ENCODE measurements around the gene GRAMD1A. TPM values are rescaled to one million over a fixed set of nuclear protein-coding genes. Genes with fewer than 3 reads are reported as not detected.
A peak's percentile ranks its signal among the peaks of the same experiment; 100 is the strongest.

The GRAMD1A gene
- total and polyA plus RNA-seq, 2 of the 8 experiments (the other 6 are each of a cell fraction or from before 2014, with no cell fraction given) = 113 to 154 TPM

- H3K4me3 ChIP-seq (ENCODE audit: extremely low read depth in 1 of 4, insufficient read depth in 2 of 4, low read depth in 3 of 4, low read length in 4 of 4) = no peak overlapping the region
- peak overlapping the region; percentile 60; the same call in 1 of the 2 replicates for H3K18ac ChIP-seq (ENCODE audit: extremely low read depth, low read length)
- no peak for DNase-seq (ENCODE audit: low read depth in 1 of 2, low spot score in 2 of 2)
- no peaks in the 10 kb centered on the region; a peak in 1 of 8 replicates for H3K36me3 ChIP-seq (ENCODE audit: control insufficient read depth in 2 of 4, insufficient read depth in 4 of 4, low read length in 3 of 4)
- ChIA-PET POLR2A (ENCODE audit: partially characterized antibody) (interaction anchor here (0.7 to 22.5 kb wide), 4 partner anchors 10 to 158 kb away, joined by 3 to 366 read pairs (median 3); partner anchors contain the start of gene SCN1B), CTCF (ENCODE audit: partially characterized antibody) (interaction anchor here (0.6 to 1.5 kb wide), 3 partner anchors 16 to 253 kb away, joined by 3 to 7 read pairs (median 3); no protein-coding TSS in a partner anchor)
- peaks cover 11 to 16% of the 10 kb centered on the region in 2 experiments for H3K79me2 ChIP-seq (ENCODE audit: control insufficient read depth in 1 of 2, insufficient read depth in 2 of 2, low read length in 2 of 2)
- no peak overlapping the region for H2AFZ ChIP-seq (ENCODE audit: low read length)
- H2BK120ac ChIP-seq (replicated peaks; ENCODE audit: low read depth, low read length) = peak overlapping the region; percentile 1
- no peaks in the 10 kb centered on the region for H3K27me3 ChIP-seq (replicated peaks in 1 of 4; ENCODE audit: control insufficient read depth in 3 of 4, extremely low read depth in 1 of 4, insufficient read depth in 3 of 4, low read length in 3 of 4)
- peaks cover 4 to 8% of the 10 kb centered on the region in 2 experiments for H4K20me1 ChIP-seq (replicated peaks in 1 of 2; ENCODE audit: control insufficient read depth in 1 of 2, insufficient read depth in 2 of 2, low read length in 2 of 2)
- no peak overlapping the region for H3K27ac ChIP-seq (ENCODE audit: low read depth, low read length)
- peaks cover 3 to 15% (median 11%) of the 10 kb centered on the region in 4 experiments for H3K4me1 ChIP-seq (replicated peaks in 1 of 4; ENCODE audit: control insufficient read depth in 3 of 4, insufficient read depth in 4 of 4, low read length in 3 of 4)
- peak overlapping the region; percentile 54 for H3K4ac ChIP-seq (replicated peaks; ENCODE audit: insufficient read length, low read depth, low read length)
- H3K9me3 ChIP-seq (ENCODE audit: insufficient read depth in 2 of 2, low read depth in 1 of 2, low read length in 1 of 2) = no peaks in the 10 kb centered on the region
- 64% methylated on average over 7 of the region's 8 CpGs; no CpG with 5 or more reads in 1 of the 2 experiments for WGBS, 2 experiments (ENCODE audit: extremely low coverage in 1 of 2, insufficient coverage in 1 of 2, insufficient read length in 1 of 2, insufficient replicate concordance in 2 of 2, low coverage in 1 of 2, low lambda C conversion rate in 2 of 2, missing lambda C conversion rate in 1 of 2)
- no peak overlapping the region for H3K56ac ChIP-seq (replicated peaks; ENCODE audit: insufficient read length, low read depth, low read length)
- H3K23ac ChIP-seq (ENCODE audit: insufficient read length) = no peak overlapping the region
- peak overlapping the region; percentile 40; the same call in 1 of the 2 replicates for H2BK20ac ChIP-seq (ENCODE audit: low read length)
- no peak for FAIRE-seq
- no peak overlapping the region for H3K4me2 ChIP-seq (ENCODE audit: insufficient read depth in 1 of 2, low read depth in 2 of 2, low read length in 2 of 2)
- H3K23me2 ChIP-seq (ENCODE audit: low read depth, low read length) = peaks cover 15% of the 10 kb centered on the region
- H3K9ac ChIP-seq (replicated peaks in 1 of 4; ENCODE audit: extremely low read depth in 1 of 4, low read depth in 3 of 4, low read length in 3 of 4) = no peak overlapping the region
- peak overlapping the region; percentile 75; the same call in 1 of the 2 replicates for H2BK12ac ChIP-seq (ENCODE audit: low read depth, low read length)
- no peak overlapping the region for H4K8ac ChIP-seq (ENCODE audit: extremely low read depth, insufficient read depth, low read length)
- H3K79me1 ChIP-seq (ENCODE audit: low read depth, low read length) = peaks cover 5% of the 10 kb centered on the region
- H3K14ac ChIP-seq (ENCODE audit: insufficient read length) = no peak overlapping the region
- no peak overlapping the region for H4K91ac ChIP-seq (replicated peaks; ENCODE audit: insufficient read length, low read length)
- peak overlapping the region; percentile 8; the same call in 1 of the 2 replicates for H2BK5ac ChIP-seq (ENCODE audit: low read depth, low read length)
- H2BK15ac ChIP-seq (ENCODE audit: low read length) = no peak overlapping the region
- no peak overlapping the region for H4K5ac ChIP-seq (ENCODE audit: insufficient read length, low read depth, low read length)
- H2AK5ac ChIP-seq (ENCODE audit: low read depth, low read length) = 0 out of 2 replicates have a peak overlapping the region, but pooled peaks have one; percentile 24
- TF ChIP-seq POLR2A (IDR thresholded peaks at IDR 0.05; ENCODE audit: control extremely low read depth in 1 of 2, low read depth in 2 of 2, low read length in 2 of 2) (no peak), EP300 (IDR thresholded peaks at IDR 0.05; ENCODE audit: borderline replicate concordance in 1 of 2, low read depth in 2 of 2, low read length in 2 of 2) (no peak), ZNF274 (IDR thresholded peaks at IDR 0.05; ENCODE audit: borderline replicate concordance, extremely low read depth, low read length) (no peak), TAF7 (optimal IDR thresholded peaks at IDR 0.05; ENCODE audit: borderline replicate concordance, low read depth, low read length) (no peak), SAP30 (IDR thresholded peaks at IDR 0.05; ENCODE audit: insufficient read depth, insufficient replicate concordance, low read length) (no peak), KDM1A (IDR thresholded peaks at IDR 0.05; ENCODE audit: borderline replicate concordance, low read length) (no peak), E2F6 (IDR thresholded peaks at IDR 0.05) (no peak), ATF3 (IDR thresholded peaks at IDR 0.05; ENCODE audit: insufficient read depth, low read depth, low read length) (no peak), TCF12 (IDR thresholded peaks at IDR 0.05; ENCODE audit: low read depth, low read length) (no peak), NANOG (IDR thresholded peaks at IDR 0.05; ENCODE audit: insufficient read depth, low read depth, low read length, poor library complexity, severe bottlenecking) (no peak), CHD1 (IDR thresholded peaks at IDR 0.05; ENCODE audit: low read depth, low read length) (no peak)
These were observed 3.0 kb upstream of the GRAMD1A start for GRCh38 chr19:34997071-34997617.

All from H1 (cell line).